Iris pigment epithelial cell (primary cell): ENCODE data around the gene SLC16A3.
"Not testable (repeated sequence)": the region's sequence is repeated elsewhere in the genome, so short reads cannot be mapped to it uniquely, and the experiment has no call there.

Source experiments
- DNase-seq: peaks from one replicate; pipeline ENCODE4 v3.0.0-alpha.2; 2011; ENCODE audit warnings: low read depth

Gene SLC16A3

DNA sequence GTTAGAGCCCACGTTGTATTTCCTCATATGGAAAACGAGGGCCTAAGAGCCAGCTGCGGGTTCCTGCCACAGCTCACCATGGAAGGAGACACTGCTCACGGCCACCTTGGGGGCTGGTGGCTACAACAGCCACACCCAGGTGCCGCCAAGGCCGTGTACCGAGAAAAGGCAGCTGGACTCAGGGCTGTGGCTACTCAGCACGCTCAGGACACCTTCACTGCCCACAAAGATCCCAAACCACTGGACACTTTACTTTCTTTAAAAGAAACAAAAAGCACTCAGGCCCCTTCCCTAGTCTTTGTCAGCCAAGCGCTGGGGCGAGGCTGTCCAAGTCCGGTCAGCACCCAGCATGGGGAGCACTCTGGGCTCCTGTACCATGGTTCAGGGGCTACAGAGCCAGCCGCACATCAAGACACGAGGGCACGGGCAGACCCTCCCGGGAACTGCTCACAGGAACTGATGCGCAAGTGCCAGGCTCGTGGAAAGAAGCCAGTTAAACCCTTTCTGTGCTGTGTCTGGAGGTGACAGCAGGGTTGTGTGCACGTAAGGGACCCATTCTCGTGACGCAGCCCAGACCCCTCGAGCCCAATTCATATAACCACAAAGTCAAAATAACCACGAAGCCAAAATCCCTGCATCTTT lies 18.5 kb downstream of the SLC16A3 start:
- no peak for DNase-seq

DNA sequence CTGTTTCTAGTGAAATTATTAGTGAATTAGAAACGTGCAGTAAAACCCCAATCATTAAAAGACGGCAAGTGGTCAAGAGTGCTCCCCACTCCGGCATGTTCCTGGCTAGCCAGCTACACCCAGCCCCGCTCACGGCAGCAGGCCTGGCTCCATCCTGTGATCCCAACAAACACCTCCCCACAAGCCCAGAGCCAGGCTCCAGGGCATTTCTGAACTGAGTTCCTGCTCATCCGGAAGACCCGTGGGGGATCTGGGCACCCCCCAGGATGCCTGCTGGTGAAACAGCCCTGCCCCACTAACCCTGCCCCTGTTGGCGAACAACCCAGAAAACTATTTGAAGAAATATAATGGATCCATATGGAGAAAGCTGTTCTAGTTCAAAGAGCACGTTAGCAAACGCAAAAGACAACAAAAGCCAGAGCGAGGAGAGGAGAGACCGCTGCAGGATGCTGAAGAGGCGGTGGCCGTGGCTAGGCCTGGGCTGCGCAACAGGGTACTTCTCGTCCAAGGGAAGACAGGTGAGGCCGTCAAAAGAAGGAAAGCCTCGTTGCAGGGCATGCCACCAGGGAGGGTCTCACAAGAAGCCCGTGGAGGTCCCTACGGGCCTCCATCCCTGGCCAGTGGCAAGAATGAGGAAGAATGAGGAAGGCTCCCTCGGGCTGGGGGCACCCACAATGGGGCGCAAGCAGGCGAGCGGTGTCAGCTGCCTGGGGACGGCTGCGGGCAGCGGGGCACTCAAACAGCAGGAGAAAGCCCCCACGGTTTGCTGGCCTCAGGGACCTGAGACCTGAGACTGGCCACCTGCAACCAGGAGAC lies 19.2 kb downstream of the SLC16A3 start:
- no peak for DNase-seq

DNA sequence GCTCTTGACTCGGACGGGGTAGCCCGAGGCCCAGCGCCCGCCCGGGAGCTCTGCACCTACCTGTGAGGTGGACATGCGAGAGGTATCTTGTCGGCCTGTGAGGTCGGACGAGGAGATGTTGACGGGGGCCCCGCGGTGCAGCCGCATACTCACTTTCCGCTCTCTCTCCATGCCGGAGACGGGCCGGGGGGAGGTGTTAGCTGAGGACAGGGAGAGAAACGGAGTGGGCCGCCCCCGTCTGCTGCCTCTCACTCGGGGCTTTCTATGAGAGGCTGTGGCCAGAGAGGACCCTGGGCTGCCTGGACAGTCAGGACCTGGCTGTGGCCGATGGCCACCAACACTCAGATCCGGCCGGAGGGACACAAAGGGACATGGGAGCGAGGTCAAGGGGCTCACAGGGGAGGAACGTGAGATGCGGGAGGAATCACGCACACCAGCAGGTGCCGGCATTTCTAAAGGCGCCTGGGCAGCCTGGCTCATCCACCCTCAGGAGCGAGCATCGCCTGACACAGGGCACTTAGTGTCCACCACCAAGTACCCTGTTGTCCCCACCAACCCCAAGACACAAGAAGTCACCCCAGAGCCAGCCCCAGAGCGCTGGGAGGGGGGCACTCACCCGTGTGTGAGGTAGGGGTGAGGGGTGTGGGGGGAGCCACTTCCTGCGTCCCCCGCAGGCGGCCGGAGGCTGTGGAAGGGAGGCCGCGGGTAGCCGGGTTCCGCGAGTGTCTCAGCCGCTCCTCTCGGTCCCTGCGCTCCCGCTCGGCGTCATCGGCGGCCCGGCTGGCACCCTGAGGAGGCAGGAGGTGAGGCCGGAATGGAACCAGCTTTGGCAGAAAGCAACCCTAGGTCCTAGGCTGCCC lies 20.2 kb downstream of the SLC16A3 start:
- no peak for DNase-seq

DNA sequence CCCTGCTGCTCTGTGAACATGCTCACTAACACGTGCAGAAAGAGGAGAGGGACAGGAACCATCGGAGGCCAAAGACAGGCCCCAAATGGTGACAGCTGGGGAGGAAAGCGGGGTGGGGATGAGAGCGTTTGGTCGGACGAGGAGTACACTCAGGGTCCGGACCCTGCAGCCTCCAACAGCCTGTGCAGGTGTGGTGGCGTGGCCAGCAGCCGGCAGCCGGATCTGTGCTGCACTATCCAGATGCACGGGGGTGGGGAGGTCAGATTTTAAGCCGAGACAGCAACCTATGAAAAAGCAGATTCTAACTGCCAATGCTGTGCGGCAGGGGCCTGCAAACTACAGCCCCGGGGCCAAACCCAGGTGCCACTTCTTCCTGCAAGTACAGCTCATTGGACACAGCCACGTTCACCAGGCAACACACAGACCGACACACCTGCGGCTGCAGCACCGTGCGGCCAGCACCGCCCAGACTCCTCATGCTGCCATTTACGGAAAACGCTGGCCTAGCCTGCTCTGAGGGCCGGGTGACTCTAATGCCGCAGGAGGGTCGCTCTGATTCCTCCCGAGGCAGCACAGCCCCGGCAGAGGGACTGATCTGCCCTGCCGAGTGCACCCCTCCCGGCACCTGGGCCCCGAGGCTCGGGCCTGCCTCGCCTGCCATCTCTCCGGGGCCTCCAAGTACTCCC lies 21.2 kb downstream of the SLC16A3 start:
- DNase-seq = no peak

DNA sequence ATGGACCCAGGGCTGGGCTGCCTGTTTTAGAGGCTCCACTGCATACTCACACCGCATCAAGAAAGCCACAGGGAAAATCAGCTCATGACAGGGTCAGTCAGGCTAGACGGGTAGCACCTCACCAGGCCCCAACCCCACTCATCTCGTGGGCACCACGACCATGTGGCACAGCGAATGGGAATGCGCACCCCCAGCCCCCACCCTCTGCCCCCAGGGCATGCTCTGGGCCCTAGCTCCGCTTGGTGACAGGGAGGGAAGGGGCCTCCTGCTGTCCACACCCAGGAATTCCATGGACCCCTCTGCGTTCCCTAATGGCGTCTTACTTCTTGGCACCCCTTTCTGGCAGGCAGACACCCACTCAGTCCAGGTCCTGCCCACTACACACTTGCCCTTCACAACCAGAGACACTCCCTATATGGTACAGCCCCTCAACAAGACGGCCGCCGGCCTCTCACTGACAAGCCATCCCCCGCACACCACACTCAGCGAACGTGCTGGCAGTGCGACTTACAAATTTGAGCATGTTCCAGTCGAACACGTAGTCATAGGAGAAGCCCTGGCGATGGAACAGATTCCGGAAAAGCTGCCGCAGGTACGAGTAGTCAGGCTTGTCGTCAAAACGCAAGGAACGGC lies 22.1 kb downstream of the SLC16A3 start:
- no peak for DNase-seq

DNA sequence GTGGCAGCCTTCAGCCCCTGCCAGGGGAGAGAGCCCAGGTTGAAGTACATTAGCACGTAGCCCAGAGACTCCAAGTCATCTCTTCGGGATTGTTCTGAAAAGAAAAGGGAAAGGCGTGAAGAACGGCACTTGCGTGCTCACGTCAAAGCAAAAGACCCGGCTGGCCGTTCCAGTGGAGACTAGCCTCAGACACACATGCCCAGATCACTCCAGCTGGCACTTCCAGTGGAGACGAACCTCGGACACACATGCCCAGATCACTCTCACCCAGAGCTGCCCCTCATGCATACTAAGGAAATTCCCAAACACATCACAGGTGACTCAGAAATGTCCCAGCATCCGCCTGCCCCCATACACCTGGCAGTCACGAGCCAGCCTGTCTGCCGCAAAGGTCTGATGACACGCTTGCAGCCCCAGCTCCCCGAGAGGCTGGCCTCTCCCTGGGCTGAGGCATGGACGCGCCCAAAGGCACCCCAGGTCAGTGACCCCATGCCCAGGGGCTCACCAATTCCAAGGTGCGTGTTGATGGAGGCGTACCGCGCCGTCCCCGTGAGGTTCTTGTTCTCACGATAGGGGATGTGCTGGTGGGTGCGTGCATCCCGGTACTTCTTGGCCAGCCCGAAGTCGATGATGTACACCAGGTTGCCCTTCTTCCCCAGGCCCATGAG lies 23.8 kb downstream of the SLC16A3 start:
- no peak for DNase-seq

DNA sequence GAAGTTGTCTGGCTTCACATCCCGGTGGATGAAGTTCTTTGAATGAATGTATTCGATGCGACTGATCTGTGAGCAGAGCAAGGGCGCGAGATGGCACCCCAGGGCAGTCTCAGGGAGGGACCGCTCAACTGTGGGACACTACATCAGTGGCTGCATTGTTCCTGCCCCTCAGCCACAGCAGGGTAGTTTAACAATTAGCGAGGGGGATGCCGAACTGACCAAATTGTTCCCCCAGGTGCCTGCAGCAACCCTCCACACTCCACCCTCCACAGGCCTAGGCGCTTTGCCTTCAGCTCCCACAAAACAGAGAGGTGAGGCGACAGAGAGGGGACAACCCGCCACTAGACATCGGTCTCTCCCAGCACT lies 24.3 kb downstream of the SLC16A3 start:
- no peak for DNase-seq

DNA sequence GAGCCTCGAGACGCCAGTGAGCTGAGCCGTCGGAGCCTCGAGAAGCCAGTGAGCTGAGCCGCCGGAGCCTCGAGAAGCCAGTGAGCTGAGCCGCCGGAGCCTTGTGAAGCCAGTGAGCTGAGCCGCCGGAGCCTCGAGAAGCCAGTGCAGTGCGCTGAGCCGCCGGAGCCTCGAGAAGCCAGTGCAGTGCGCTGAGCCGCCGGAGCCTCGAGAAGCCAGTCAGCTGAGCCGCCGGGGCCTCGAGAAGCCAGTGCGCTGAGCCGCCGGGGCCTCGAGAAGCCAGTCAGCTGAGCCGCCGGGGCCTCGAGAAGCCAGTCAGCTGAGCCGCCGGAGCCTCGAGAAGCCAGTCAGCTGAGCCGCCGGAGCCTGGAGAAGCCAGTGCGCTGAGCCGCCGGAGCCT lies 25.3 kb downstream of the SLC16A3 start:
- DNase-seq = not testable (repeated sequence)

DNA sequence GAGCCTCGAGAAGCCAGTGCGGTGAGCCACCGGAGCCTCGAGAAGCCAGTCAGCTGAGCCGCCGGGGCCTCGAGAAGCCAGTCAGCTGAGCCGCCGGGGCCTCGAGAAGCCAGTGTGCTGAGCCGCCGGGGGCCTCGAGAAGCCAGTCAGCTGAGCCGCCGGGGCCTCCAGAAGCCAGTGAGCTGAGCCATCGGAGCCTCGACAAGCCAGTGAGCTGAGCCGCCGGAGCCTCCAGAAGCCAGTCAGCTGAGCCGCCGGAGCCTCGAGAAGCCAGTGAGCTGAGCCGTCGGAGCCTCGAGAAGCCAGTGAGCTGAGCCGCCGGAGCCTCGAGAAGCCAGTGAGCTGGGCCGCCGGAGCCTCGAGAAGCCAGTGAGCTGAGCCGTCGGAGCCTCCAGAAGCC lies 25.9 kb downstream of the SLC16A3 start:
- not testable (repeated sequence) for DNase-seq

DNA sequence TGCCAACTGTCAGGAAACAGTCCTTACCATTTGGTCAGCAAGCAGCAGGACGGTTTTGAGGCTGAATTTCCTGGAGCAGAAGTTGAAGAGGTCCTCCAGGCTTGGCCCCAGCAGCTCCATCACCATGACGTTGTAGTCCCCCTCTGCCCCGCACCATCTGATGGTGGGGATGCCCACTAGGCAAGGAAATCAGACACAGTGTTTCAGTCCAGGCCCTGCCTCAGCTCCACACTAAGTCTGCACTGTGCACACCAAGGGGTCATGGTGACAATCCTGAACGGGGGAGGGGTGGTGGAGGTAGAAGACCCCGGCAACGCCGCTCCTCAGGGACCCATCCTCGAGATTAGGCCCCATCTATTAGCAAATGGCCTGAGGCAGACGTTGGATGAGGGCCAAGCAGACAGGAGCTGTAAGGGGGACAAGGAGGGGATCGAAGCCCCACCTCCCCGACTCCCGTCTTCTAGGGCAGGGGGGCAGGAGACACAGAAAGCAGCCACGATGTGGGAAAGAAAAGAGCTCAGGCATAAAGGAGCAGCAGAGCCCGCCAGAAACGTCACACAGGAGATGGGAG lies 26.6 kb downstream of the SLC16A3 start:
- DNase-seq = no peak

DNA sequence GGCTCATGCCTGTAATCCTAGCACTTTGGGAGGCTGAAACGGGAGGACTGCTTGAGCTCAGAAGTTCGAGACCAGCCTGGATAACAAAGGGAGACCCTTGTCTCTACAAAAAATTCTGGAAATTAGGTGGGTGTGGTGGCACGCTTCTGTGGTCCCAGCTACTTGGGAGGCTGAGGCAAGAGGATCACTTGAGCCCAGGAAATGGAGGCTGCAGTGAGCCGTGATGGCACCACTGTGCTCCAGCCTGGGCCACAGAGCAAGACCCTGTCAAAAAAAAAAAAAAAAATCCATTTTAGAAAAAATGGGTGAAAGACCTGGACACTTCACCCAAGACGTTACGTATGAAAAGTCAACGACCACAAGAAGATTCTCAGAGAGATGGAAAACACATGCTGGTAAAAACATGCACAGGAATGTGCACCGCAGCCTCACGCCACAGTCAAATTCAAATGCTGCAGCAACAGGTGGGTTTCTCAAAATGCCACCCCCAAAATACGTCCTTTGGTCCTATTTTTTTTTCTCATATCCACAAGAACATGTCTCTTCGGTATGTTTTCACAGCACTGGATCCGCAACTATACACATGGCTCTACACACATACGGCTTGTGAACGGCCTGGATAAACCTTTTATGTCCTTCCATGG lies 27.5 kb downstream of the SLC16A3 start:
- DNase-seq = no peak

DNA sequence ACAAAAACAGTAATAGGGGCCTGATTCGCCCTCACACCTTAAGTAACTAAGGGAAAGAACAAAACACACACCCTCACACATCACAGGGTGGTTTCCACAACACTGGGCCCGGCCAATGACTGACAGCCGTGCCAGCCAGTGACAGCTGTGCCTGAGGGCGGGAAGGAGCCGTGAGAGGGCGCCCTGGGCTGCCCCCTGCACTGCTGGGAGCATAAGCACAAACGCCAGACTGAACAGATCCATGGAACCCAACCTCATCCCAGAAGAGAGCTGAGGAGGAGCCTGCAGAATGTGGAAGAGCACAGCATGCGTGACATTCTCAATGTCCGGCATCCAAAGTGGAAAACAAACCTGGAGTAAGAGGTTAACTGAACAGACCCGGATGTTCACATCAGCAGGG lies 28.6 kb downstream of the SLC16A3 start:
- DNase-seq = no peak

DNA sequence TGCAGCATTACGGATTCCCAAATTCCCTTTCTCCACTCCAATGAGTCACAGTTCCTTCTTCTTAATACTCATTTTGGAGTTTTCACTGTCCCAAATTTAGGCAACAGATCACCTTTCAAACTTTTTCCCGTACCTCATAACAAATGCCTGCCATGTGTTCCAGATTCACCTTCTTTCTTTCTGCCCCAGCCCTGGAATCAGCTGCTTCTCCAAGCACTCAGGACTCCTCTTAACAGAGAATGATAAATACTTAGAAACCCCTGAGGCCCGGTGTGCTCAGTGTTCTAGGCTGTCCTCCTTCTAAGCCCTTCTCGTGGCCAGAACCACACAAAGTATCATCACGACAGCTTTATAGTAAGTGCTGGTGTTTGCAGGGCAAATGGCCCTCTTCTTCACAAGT lies 29.7 kb downstream of the SLC16A3 start:
- DNase-seq = no peak

DNA sequence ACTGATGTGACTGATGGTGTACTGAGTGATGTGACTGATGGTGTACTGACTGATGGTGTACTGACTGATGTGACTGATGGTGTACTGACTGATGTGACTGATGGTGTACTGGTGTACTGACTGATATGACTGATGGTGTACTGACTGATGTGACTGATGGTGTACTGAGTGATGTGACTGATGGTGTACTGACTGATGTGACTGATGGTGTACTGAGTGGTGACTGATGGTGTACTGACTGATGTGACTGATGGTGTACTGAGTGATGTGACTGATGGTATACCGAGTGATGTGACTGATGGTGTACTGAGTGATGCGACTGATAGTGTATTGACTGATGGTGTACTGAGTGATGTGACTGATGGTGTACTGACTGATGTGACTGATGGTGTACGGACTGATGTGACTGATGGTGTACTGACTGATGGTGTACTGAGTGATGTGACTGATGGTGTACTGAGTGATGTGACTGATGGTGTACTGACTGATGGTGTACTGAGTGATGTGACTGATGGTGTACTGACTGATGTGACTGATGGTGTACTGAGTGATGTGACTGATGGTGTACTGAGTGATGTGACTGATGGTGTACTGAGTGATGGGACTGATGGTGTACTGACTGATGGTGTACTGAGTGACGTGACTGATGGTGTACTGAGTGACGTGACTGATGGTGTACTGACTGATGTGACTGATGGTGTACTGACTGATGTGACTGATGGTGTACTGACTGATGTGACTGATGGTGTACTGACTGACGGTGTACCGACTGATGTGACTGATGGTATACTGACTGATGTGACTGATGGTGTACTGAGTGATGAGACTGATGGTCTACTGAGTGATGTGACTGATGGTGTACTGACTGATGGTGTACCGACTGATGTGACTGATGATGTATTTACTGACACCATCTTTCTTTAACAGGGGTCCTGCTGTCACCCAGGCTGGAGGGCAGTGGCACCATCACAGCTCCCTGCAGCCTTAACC lies 31.4 kb downstream of the SLC16A3 start:
- DNase-seq = not testable (repeated sequence)

DNA sequence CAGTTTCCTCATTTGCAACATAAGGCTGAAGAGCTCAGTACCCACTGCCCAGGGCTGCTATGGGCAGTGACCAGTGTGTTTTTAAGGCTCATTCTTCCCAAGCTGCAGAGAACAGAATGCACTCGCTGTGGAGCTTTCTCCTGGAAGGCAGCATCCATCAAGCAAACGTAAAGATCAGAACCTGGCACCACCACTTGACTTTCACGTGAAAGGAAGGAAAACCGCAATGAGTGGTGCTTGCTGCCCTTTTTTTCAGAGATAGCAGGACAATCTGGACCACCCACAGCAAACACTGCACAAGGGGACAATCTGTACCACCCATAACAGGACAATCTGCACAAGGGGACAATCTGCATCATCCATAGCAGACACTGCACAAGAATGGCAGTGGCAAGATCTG lies 33.5 kb downstream of the SLC16A3 start:
- no peak for DNase-seq

DNA sequence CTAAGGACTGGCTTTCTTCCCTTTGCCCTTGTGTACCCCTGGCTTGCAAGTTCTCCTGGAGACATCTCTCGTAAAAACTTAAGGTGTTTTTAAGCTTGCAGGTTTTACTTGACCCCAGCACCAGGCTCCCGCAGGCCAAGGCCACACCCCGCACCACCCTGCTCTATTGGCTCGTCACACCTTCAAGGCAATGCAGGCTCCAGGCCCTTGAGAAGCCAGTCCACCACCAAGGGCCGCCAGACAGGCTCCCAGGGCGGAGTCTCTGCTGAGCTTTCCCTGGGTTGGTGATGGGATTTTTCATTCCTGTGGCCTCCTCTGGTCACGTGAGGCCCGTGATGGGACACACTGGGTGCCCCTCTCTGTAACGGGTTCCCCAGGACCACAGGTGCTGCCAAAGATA lies 34.8 kb downstream of the SLC16A3 start:
- DNase-seq = no peak

DNA sequence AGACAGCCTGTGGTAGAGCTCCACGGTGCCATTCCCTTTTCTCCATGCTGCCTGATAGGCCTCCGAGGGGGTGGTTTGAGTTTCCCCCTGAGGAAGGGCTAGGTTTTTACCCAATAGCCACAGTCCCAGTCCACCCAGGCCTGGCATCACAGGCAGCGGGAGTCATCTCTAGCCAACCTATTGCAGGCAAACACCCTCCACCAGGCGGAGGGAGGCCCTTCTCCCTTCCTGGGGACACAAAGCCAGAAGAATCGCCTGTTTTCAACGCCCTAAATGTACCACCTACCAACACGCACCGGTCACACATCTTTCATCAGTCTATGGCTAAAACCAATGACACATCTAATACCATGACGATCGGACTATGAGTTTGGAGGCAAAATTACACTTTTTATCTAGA lies 37.3 kb downstream of the SLC16A3 start:
- DNase-seq = no peak

DNA sequence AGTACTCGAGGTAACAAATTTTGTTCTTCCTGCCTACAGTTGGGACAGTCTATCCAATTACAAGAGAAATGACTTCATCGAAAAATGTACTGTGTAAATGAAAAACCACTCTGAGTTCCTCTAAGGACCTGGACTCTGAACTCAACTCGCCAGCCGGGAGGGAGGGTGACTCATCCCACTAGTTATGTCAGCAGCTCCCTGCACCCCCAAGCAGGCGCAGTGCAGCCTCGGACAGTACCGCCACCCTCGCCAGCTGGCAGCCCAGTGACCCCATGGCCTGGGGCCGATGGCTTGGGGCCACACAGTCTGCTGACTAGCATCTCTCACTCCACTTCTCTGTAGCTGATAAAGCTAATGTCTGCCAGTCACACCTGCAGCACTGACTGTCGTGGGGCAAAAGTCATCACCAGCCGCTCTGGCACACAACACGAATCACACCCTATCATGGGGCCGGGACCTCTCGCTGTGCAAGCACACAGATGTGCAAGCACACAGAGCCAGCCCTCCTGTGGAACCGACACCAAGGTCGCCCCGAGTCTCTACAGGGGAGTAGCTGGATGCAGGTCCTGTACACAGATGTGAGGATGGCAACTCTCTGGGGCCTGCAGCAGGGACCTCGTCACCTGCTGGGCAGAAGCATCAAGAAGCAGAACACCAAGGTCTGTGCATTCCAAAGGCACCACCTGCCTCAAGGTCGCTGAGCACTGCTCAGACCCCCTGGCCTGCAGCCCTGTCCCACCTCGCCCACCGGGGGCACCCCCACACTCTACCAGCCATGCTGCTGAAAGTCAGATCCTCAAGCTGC lies 38.9 kb downstream of the SLC16A3 start:
- peak; percentile 97 for DNase-seq
